GM21367 (cell line): ENCODE measurements around the gene NCOR1.
A peak's percentile ranks its signal among the peaks of the same experiment; 100 is the strongest.
"Not testable (repeated sequence)": the region's sequence is repeated elsewhere in the genome, so short reads cannot be mapped to it uniquely, and the experiment has no call there.

Experiments
- ATAC-seq: cut with Tn5 transposase; IDR thresholded peaks from one replicate; pipeline ENCODE4 v1.9.1; 2021; ENCODE audit not compliant: unreplicated experiment

Gene NCOR1

GRCh38 chr17:16215273-16215964 is at the start of gene NCOR1:
NCOR1 (minus strand) TSS chr17:16215534; CDS start chr17:16194569, 20,965 bp downstream.
- ATAC-seq = peak; percentile 68

- ATAC-seq = no peak
Measured at GRCh38 chr17:16262201-16262600, 46.9 kb upstream of the NCOR1 start.

GRCh38 chr17:16261049-16261448 is 45.7 kb upstream of the NCOR1 start:
- ATAC-seq = no peak

GRCh38 chr17:16259926-16260325 is 44.6 kb upstream of the NCOR1 start:
- ATAC-seq = no peak

- ATAC-seq = no peak
Measured at GRCh38 chr17:16258901-16259300, 43.6 kb upstream of the NCOR1 start.

- ATAC-seq = no peak
Measured at GRCh38 chr17:16255481-16255921, 40.2 kb upstream of the NCOR1 start.

GRCh38 chr17:16254773-16255400 is 39.6 kb upstream of the NCOR1 start:
- ATAC-seq = no peak

- ATAC-seq = no peak
Measured at GRCh38 chr17:16251556-16251955, 36.2 kb upstream of the NCOR1 start.

- ATAC-seq = no peak
Measured at GRCh38 chr17:16251043-16251442, 35.7 kb upstream of the NCOR1 start.

- ATAC-seq = no peak
Measured at GRCh38 chr17:16250635-16251034, 35.3 kb upstream of the NCOR1 start.

GRCh38 chr17:16247586-16247984 is 32.3 kb upstream of the NCOR1 start:
- no peak for ATAC-seq

- ATAC-seq = no peak
Measured at GRCh38 chr17:16243801-16244567, 28.6 kb upstream of the NCOR1 start.

GRCh38 chr17:16243385-16243784 is 28.1 kb upstream of the NCOR1 start:
- no peak for ATAC-seq

- ATAC-seq = no peak
Measured at GRCh38 chr17:16241906-16242399, 26.6 kb upstream of the NCOR1 start.

- no peak for ATAC-seq
Measured at GRCh38 chr17:16239931-16240330, 24.6 kb upstream of the NCOR1 start.

- no peak for ATAC-seq
Measured at GRCh38 chr17:16232391-16232790, 17.1 kb upstream of the NCOR1 start.

- not testable (repeated sequence) for ATAC-seq
Measured at GRCh38 chr17:16229912-16230561, 14.7 kb upstream of the NCOR1 start.

- ATAC-seq = no peak
Measured at GRCh38 chr17:16222406-16222805, 7.1 kb upstream of the NCOR1 start.

- peak; percentile 40 for ATAC-seq
Measured at GRCh38 chr17:16217002-16217635, 1.8 kb upstream of the NCOR1 start, which contains the start of gene PIGL. PIGL (plus strand) TSS chr17:16217210; CDS start chr17:16217227, 17 bp downstream.

- not testable (repeated sequence) for ATAC-seq
Measured at GRCh38 chr17:16216341-16217001, 1.1 kb upstream of the NCOR1 start.
